ENCODE data around the gene KIAA1549. TPM values are rescaled to one million over a fixed set of nuclear protein-coding genes. Genes with fewer than 3 reads are reported as not detected.

The KIAA1549 gene
- total and polyA plus RNA-seq, 11 donors = 0.91 to 4.8 (median 2.0) TPM

DNA sequence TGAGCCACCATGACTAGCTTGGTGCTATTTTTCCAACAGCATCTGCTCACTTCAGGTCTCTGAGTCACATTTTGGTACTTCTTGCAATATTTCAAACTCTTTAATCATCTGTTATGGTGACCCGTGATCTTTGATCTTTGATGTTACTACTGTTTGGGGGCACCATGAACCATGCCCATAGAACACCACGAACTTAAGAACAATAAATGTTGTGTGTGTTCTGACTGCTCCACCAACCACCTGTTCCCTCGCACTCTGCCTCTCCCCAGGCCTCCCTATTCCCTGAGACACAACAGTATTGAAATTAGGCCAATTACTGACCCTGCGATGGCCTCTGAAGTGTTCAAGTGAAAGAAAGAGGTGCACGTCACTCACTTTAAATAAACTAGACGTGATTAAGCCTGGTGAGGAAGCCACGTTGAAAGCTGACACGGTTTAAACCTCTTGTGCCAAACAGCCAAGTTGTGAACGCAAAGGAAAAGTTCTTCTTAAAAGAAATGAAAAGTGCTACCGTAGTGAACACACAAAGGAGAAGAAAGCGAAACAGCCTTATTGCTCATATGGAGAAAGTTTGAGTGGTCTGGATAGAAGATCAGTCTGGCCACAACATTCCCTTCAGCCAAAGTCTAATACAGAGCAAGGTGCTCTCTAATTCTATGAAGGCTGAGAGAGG lies 156.0 kb downstream of the KIAA1549 start:
- TF ChIP-seq POLR2A (IDR thresholded peaks at IDR 0.05) = no peak
- DNase-seq (no peak), ATAC-seq (no peak)
- Histone ChIP-seq H3K27me3 (no peaks in the 10 kb centered on the region), H3K4me1 (no peaks in the 10 kb centered on the region), H3K27ac (no peak overlapping the region), H3K4me3 (no peak overlapping the region), H3K36me3 (no peaks in the 10 kb centered on the region), H3K9me3 (peaks cover 0 to 5% (median 0%) of the 10 kb centered on the region in 12 donors)
- 88 to 93% (median 93%) methylated on average over 11 of the region's 11 CpGs for WGBS, 4 donors
- intact Hi-C loops (cut with DNase I) = no loop called here

DNA sequence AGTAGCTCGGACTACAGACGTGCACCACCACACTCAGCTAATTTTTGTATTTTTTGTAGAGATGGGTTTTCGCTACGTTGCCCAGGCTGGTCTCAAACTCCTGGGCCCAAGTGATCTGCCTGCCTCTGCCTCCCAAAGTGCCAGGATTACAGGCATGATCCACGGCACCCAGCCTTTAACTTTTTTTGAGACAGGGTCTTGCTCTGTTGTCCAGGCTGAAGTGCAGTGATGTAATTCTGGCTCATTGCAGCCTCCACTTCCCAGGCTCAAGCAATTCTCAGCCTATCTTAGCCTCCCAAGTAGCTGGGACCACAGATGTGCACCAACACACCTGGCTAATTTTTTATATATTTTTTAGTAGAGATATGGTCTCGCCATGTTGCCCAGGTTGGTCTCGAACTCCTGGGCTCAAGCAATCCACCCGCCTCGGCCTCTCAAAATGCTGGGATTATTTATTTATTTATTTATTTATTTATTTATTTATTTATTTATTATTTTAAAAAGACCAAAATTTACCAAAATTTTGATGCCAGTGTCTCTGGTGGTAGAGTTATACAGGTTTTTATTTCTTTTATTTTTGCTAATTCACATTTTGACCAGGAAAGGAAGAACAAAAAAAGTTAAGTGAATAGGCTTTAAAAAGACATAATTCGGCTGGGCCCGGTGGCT lies 158.2 kb downstream of the KIAA1549 start:
- Histone ChIP-seq H3K4me3 (no peak overlapping the region), H3K4me1 (no peaks in the 10 kb centered on the region), H3K27me3 (no peaks in the 10 kb centered on the region), H3K27ac (no peak overlapping the region), H3K9me3 (peaks cover 0 to 5% (median 0%) of the 10 kb centered on the region in 12 donors), H3K36me3 (no peaks in the 10 kb centered on the region)
- no peak for ATAC-seq
- TF ChIP-seq, protein P1, sequence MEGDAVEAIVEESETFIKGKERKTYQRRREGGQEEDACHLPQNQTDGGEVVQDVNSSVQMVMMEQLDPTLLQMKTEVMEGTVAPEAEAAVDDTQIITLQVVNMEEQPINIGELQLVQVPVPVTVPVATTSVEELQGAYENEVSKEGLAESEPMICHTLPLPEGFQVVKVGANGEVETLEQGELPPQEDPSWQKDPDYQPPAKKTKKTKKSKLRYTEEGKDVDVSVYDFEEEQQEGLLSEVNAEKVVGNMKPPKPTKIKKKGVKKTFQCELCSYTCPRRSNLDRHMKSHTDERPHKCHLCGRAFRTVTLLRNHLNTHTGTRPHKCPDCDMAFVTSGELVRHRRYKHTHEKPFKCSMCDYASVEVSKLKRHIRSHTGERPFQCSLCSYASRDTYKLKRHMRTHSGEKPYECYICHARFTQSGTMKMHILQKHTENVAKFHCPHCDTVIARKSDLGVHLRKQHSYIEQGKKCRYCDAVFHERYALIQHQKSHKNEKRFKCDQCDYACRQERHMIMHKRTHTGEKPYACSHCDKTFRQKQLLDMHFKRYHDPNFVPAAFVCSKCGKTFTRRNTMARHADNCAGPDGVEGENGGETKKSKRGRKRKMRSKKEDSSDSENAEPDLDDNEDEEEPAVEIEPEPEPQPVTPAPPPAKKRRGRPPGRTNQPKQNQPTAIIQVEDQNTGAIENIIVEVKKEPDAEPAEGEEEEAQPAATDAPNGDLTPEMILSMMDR (IDR thresholded peaks at IDR 0.05) = no peak
- no peak for TF ChIP-seq POLR2A (IDR thresholded peaks at IDR 0.05)
- 90 to 96% (median 93%) methylated on average over 11 of the region's 11 CpGs for WGBS, 4 donors
- intact Hi-C loops (cut with DNase I) = no loop called here
- no peak for DNase-seq

DNA sequence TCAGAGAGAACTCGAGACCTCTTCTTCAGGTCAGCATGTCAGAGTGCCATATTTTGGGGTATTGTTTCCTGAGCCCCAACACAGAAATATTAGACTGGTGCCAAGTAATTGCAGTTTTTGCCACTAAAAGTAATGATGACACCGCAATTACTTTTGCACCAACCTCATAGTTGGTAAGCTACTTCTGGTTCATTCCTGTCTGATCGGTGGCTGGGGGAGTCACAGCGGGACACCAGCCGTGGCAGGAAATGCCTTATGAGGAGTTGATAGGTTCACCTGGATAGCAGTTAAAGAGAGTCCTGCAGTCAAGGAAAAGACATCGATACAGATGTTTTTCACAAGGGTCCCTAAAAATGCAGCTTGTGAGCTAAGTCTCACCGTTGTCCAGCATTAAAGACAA lies 159.3 kb downstream of the KIAA1549 start:
- Histone ChIP-seq H3K4me3 (no peak overlapping the region), H3K9me3 (peaks cover 0 to 5% (median 0%) of the 10 kb centered on the region in 12 donors), H3K36me3 (no peaks in the 10 kb centered on the region), H3K27me3 (no peaks in the 10 kb centered on the region), H3K4me1 (no peaks in the 10 kb centered on the region), H3K27ac (no peak overlapping the region)
- TF ChIP-seq, protein P1 (IDR thresholded peaks at IDR 0.05) = no peak
- no peak for TF ChIP-seq POLR2A (IDR thresholded peaks at IDR 0.05)
- DNase-seq (no peak), ATAC-seq (no peak)
- intact Hi-C loops (cut with DNase I) = no loop called here
- 80 to 90% (median 89%) methylated on average over 7 of the region's 7 CpGs for WGBS, 4 donors

DNA sequence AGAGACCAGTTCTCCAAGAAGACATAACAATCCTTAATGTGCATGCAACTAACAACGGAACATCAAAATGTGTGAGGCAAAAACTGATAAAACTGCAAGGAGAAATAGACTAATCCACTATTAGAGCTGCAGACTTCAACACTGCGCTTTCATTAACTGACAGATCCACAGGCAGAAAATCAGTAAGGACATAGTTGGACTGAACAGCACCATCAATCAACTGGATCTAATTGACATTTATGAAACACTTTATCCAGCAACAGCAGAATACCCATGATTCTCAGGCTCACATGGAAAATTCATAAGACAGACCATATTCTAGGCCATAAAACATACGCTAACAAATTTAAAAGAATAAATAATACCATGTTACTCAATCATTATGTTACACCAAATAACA lies 161.6 kb downstream of the KIAA1549 start:
- intact Hi-C loops (cut with DNase I) = no loop called here
- H3K4me3 ChIP-seq = no peak overlapping the region
- H3K4me1 ChIP-seq = no peaks in the 10 kb centered on the region
- no peaks in the 10 kb centered on the region for H3K36me3 ChIP-seq
- ATAC-seq = no peak
- no peaks in the 10 kb centered on the region for H3K27me3 ChIP-seq
- DNase-seq = no peak
- 75 to 93% (median 84%) methylated on average over 3 of the region's 3 CpGs for WGBS, 4 donors
- no peak overlapping the region for H3K27ac ChIP-seq
- no peak for TF ChIP-seq POLR2A (IDR thresholded peaks at IDR 0.05)
- TF ChIP-seq, protein P1 (IDR thresholded peaks at IDR 0.05) = no peak
- no peaks in the 10 kb centered on the region for H3K9me3 ChIP-seq
